UCSD-AML1 (cell line): ENCODE results near the gene KCNK13.
"Not testable (repeated sequence)": the region's sequence is repeated elsewhere in the genome, so short reads cannot be mapped to it uniquely, and the experiment has no call there.

Experiments
- DNase-seq: peaks from one replicate; lab custom pipeline; 2025; ENCODE audit not compliant: unreplicated experiment; lab: John Stamatoyannopoulos, UW

Gene KCNK13

DNA sequence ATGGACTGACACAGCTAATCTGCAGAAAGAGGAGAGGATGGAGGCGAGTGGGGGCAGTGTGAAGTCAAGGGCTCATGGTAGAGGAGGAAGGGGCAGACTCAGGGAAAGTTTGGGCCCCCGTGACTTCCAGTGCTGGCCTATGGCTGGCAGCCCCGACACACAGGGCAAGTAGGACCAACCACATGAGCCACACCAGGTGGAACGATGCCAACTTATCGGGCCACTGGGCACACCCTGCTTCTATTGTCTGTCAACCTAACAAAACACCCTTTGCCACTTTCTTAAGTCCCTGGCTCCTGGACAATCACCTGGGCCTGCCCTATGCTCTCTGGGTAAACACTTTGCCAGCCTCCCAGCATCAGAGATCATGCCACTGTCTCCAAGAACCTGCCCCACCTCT lies 129.4 kb downstream of the KCNK13 start:
- no peak for DNase-seq

DNA sequence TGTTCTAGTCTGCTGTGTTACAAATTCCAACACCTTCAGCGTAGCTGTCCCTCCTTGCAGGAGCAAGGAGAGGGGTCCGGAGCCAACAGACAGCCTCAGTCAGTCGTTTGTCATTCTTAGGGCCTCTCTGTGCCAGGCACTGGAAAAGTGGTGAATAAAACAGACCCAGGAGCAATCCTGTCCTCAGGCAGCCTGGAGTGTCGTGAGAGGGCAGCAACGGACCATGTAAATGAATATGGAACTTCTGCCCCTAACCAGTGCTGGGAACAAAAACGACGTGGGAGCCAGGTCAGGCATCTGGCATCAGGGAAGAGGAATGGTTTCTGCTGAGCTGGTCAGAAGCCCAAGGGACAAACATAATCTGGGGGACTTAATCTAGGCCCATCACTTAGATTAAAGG lies 129.8 kb downstream of the KCNK13 start:
- DNase-seq, result no peak

DNA sequence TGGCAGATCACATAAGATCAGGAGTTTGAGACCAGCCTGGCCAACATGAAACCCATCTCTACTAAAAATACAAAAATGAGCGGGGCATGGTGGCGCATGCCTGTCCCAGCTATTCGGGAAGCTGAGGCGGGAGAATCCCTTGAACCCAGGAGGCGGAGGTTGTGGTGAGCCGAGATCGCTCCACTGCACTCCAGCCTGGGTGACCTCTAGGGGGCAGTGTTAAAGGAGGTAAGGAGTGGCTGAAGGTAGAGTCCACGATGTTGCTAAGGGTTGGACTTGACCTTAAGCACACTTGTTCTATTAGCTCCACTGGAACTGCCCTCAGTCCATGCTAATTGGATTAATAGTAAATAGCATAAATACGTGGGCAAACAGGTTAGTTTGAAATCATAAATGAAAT lies 132.1 kb downstream of the KCNK13 start:
- DNase-seq, result peak; percentile 15

DNA sequence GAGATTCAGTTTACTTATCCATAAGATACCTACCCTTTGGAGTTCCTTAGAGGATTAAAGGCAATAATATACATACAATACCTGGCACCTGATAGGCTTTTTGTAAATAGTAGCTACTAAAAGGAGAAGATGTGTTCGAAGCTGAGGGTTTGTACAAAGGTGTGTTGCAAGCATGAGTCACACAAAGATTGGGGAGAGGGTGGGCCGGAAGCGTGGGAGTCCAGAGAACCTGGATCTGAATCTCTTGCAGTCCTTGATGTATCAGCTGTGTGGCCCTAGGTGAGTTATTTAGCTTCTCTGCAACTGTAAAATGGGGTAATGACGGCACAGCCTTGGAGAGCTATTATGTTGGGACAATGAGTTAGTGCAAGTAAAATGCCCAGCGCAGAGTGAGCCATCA lies 132.9 kb downstream of the KCNK13 start:
- DNase-seq, result no peak

DNA sequence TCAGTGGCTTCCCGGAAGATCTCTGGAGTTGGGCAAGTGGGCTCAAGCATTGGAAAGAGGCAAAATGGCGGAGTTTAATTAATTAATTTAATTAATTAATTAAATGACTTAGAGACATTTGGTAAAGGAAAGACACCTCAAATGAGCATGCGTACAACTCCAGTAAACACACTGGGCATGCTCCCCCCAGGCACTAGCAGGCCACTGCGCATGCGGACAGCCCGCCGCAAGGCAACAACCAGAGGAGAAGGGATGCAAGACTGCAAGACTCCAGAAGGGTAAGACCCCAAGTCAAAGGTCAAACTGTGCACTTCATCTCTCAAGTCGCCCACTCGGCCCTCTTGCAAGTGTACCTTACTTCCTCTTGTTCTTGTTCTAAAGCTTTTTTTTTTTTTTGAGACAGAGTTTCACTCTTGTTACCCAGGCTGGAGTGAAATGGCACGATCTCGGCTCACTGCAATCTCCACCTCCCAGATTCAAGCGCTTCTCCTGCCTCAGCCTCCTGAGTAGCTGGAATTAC lies 136.8 kb downstream of the KCNK13 start:
- no peak for DNase-seq

DNA sequence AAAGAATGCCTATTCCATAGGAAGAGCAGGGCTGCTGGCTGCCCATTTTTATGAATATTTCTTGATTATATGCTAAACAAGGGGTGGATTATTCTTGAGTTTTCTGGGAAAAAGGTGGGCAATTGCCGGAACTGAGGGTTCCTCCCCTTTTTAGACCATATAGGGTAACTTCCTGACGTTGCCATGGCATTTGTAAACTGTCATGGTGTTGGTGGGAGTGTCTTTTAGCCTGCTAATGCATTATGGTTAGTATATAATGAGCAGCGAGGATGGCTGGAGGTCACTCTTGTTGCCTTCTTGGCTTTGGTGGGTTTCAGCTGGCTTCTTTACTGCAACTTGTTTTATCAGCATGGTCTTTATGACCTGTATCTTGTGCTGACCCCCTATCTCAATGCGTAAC lies 138.8 kb downstream of the KCNK13 start:
- not testable (repeated sequence) for DNase-seq

DNA sequence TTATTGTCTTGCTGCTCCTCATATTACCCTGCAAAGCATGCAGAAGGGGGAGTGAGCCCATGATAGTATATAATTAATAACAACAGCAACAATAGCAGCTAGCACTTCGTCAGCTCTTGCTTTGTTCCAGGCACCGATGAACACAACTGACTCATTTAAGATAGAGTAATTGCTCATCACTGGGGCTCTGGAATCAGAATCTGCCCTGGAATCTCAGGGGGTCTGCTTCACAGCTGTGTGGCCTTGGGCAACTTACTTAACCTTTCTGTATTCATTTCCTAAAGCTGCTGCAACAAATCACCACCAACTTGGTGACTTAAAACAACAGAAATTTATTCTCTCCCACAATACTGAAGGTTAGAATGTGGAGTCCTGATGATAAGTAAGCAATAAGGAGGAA lies 139.6 kb downstream of the KCNK13 start:
- DNase-seq, result no peak

DNA sequence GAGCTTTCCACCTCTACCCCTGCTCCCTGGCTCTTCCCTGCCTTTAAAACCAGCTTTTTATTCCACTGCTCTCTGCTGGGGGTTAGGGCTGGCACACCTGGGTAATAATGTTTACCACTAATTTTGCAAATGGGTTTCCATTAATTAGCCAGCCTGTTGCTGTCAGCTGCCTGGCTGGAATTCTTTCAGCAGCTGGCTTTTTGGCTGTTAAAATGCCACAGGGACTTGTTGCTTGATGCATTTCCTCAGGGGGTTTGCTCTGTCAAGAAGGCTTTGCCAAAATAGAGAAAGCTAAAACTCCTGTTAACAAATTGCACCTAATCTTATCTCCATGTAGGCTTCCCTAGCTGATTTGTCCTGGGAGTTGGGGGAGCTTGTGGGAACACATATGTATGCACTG lies 142.7 kb downstream of the KCNK13 start:
- no peak for DNase-seq

DNA sequence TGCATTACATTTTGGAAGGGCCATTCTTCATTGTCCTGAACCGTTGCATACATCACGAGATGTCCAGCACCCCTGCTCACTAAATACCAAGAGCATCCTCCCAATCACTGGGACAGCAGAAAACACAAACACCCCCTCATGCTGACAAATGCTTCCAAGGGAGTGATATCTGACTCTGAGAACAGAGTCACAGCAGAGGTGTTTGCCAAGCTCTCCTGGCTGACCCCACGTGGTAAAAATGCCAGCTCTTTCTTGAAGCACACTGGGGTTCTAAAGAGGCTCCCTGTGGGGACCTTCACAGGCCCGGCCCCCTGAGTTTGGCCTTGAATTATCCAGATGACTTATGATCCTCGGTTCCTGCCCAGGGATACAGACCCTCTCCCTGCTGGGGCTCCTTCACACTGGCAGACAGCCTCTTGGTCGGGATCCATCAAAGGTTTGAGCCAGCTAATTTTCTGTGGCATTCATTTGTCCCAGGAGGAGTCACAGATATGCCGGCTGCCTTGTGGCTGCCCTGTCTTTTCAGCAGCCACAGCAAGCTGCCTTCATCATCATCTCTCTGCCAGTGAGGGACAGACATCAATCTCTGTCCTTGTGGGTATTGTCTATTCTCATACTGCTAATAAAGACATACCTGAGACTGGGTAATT lies 151.4 kb downstream of the KCNK13 start:
- no peak for DNase-seq

DNA sequence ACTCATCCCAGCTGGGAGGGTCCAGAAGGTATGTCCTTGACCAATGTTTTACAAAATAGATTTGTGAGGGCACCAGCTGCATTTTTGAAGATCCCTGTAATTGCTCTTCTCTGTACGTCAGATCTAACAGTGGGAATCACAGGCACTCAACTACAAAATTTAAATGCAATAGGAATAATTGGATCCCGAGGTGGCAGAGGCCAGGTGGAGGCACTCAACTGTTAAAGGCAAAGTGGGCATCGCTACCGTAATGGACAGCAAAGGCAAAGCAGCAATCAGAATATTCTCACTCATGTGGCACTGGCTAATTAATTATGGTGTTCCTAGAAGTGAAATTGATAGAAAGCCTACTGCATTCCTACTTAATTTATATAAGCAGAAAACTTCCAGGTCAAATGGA lies 166.7 kb downstream of the KCNK13 start:
- DNase-seq, result no peak

DNA sequence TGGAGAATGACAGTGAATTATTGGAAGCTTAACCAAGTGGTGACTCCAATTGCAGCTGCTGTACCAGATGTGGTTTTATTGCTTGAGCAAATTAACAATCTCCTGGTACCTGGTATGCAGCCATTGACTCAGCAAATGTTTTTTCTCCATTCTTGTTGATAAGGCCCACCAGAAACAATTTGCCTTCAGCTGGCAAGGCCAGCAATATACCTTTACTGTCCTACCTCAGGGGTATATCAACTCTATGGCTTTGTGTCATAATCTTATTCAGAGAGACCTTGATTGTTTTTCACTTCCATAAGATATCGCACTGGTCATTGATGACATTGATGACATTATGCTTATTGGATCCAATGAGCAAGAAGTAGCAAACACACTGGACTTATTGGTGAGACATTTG lies 168.1 kb downstream of the KCNK13 start:
- DNase-seq, result not testable (repeated sequence)
